SIG-M5 treated with dmso at 0.1 percent for 504 hours (cell line): ENCODE measurements around the gene AOPEP.

Experiments
- DNase-seq: peaks from one replicate; lab custom pipeline; 2025; ENCODE audit not compliant: unreplicated experiment; lab: John Stamatoyannopoulos, UW

The AOPEP gene

GRCh38 chr9:95075700-95076099 lies 349.2 kb downstream of the AOPEP start:
- no peak for DNase-seq

- no peak for DNase-seq
Observed at GRCh38 chr9:95076696-95077052, 350.2 kb downstream of the AOPEP start.

- DNase-seq = no peak
Observed at GRCh38 chr9:95077053-95077765, 350.7 kb downstream of the AOPEP start.

- no peak for DNase-seq
Observed at GRCh38 chr9:95077766-95078370, 351.4 kb downstream of the AOPEP start.

- DNase-seq = no peak
Observed at GRCh38 chr9:95078511-95078910, 352.0 kb downstream of the AOPEP start.

GRCh38 chr9:95078939-95079338 lies 352.4 kb downstream of the AOPEP start:
- DNase-seq = no peak

- no peak for DNase-seq
Observed at GRCh38 chr9:95079461-95079860, 353.0 kb downstream of the AOPEP start.

- DNase-seq = no peak
Observed at GRCh38 chr9:95080961-95081647, 354.6 kb downstream of the AOPEP start.

GRCh38 chr9:95081998-95082397 lies 355.5 kb downstream of the AOPEP start:
- DNase-seq = no peak

GRCh38 chr9:95082401-95083084 lies 356.0 kb downstream of the AOPEP start:
- no peak for DNase-seq

- DNase-seq = no peak
Observed at GRCh38 chr9:95083086-95083768, 356.7 kb downstream of the AOPEP start.

- DNase-seq = no peak
Observed at GRCh38 chr9:95084254-95084934, 357.9 kb downstream of the AOPEP start.

- DNase-seq = no peak
Observed at GRCh38 chr9:95085036-95085770, 358.7 kb downstream of the AOPEP start.

- DNase-seq = no peak
Observed at GRCh38 chr9:95085861-95086563, 359.5 kb downstream of the AOPEP start.

- DNase-seq = no peak
Observed at GRCh38 chr9:95086564-95086955, 360.1 kb downstream of the AOPEP start.

- DNase-seq = no peak
Observed at GRCh38 chr9:95087659-95088242, 361.3 kb downstream of the AOPEP start.

GRCh38 chr9:95088421-95089161 lies 362.1 kb downstream of the AOPEP start:
- DNase-seq = no peak
